HG03196 (cell line): ENCODE data around the gene MDM4.

Source experiments
- ATAC-seq: cut with Tn5 transposase; IDR thresholded peaks from one replicate; pipeline ENCODE4 v1.9.1; 2021; ENCODE audit not compliant: unreplicated experiment

MDM4 gene

GRCh38 chr1:204600968-204601367, 84.8 kb downstream of the MDM4 start:
- no peak for ATAC-seq

GRCh38 chr1:204602111-204602579, 85.9 kb downstream of the MDM4 start:
- ATAC-seq = no peak

- ATAC-seq = no peak
Observed at GRCh38 chr1:204602871-204603542, 86.8 kb downstream of the MDM4 start.

GRCh38 chr1:204605791-204606190, 89.6 kb downstream of the MDM4 start:
- ATAC-seq = no peak
